22Rv1 (cell line): Measurements from ENCODE around the gene FAAP100.

ENCODE experiments used
- CTCF ChIP-seq: fragments of 450-650 bp; IDR thresholded peaks from 2 replicates; pipeline ENCODE4 v1.5.1; 2017; ENCODE audit warnings: mild to moderate bottlenecking
- ZFX ChIP-seq: fragments of 450-650 bp; IDR thresholded peaks from 2 replicates; pipeline ENCODE4 v1.6.1; 2017; ENCODE audit warnings: antibody characterized with exemption, borderline replicate concordance

- TF ChIP-seq CTCF: no peak
- TF ChIP-seq ZFX: no peak
Measured at GRCh38 chr17:81573794-81574642, 21.9 kb upstream of the FAAP100 start.
